22Rv1 (cell line): ENCODE results near the gene PADI4.
"Not testable (repeated sequence)": the region's sequence is repeated elsewhere in the genome, so short reads cannot be mapped to it uniquely, and the experiment has no call there.

Source experiments
- H3K27ac ChIP-seq: fragments of 450-650 bp; 2 replicates; pipeline ENCODE4 v1.5.1; 2017
- ZFX ChIP-seq: fragments of 450-650 bp; IDR thresholded peaks from 2 replicates; pipeline ENCODE4 v1.6.1; 2017; ENCODE audit warnings: antibody characterized with exemption, borderline replicate concordance
- TF ChIP-seq, protein P1 (sequence below): fragments of 450-650 bp; IDR thresholded peaks from 2 replicates; pipeline ENCODE4 v1.5.1; 2017; ENCODE audit warnings: mild to moderate bottlenecking

Gene PADI4

DNA sequence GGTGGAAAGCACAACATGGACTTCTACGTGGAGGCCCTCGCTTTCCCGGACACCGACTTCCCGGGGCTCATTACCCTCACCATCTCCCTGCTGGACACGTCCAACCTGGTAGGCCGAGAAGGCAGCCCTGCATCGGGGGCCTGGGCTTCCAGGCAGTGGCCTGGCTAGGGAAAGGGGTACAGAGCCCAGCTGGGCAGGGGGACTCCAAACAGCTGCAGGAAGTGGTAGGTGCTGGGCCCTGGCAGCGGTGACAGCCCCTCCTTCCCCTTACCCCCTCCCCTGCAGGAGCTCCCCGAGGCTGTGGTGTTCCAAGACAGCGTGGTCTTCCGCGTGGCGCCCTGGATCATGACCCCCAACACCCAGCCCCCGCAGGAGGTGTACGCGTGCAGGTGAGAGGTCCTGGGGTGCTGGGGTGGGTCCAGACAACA, 34.0 kb downstream of the PADI4 start:
- H3K27ac ChIP-seq: no peak overlapping the region
- TF ChIP-seq, protein P1, sequence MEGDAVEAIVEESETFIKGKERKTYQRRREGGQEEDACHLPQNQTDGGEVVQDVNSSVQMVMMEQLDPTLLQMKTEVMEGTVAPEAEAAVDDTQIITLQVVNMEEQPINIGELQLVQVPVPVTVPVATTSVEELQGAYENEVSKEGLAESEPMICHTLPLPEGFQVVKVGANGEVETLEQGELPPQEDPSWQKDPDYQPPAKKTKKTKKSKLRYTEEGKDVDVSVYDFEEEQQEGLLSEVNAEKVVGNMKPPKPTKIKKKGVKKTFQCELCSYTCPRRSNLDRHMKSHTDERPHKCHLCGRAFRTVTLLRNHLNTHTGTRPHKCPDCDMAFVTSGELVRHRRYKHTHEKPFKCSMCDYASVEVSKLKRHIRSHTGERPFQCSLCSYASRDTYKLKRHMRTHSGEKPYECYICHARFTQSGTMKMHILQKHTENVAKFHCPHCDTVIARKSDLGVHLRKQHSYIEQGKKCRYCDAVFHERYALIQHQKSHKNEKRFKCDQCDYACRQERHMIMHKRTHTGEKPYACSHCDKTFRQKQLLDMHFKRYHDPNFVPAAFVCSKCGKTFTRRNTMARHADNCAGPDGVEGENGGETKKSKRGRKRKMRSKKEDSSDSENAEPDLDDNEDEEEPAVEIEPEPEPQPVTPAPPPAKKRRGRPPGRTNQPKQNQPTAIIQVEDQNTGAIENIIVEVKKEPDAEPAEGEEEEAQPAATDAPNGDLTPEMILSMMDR: no peak
- no peak for TF ChIP-seq ZFX

- not testable (repeated sequence) for H3K27ac ChIP-seq
Measured at GRCh38 chr1:17345506-17345905, 37.5 kb downstream of the PADI4 start.

DNA sequence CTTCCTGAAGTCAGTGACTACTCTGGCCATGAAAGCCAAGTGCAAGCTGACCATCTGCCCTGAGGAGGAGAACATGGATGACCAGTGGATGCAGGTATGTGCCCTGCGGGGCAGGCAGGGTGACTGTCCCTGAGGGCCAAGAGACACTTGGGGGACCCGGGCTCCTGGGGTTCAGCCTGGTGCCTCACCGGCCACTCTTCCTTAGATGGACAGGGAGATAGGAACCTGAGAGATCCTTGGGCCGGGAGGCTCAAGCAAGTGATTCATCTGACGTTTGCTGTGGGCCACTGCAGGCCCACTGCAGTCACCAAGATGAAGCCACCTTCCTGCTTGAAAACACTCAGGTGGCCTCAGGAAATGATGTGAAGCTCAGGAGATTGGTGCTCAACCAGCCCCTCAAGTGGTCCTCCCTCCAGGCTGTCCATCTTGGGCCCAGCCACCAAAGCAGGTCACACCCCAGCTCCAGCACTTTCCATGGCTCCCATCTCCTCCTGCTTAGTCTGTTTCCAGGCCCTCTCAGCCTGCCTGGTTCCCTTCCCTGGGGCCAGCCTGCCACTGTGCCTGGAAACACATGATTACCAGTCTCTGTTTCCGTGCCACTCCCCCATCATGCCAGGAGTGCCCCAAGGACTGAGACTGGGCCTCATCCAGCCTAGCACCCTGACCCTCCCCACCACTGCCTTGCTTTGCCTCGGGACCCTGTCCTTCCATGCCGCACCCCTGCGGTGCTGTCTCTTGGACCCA, 38.2 kb downstream of the PADI4 start:
- no peak overlapping the region for H3K27ac ChIP-seq
- TF ChIP-seq, protein P1: no peak
- no peak for TF ChIP-seq ZFX

- TF ChIP-seq ZFX: no peak
- TF ChIP-seq, protein P1: no peak
- H3K27ac ChIP-seq: no peak overlapping the region
Measured at GRCh38 chr1:17347769-17348592, 40.0 kb downstream of the PADI4 start.

DNA sequence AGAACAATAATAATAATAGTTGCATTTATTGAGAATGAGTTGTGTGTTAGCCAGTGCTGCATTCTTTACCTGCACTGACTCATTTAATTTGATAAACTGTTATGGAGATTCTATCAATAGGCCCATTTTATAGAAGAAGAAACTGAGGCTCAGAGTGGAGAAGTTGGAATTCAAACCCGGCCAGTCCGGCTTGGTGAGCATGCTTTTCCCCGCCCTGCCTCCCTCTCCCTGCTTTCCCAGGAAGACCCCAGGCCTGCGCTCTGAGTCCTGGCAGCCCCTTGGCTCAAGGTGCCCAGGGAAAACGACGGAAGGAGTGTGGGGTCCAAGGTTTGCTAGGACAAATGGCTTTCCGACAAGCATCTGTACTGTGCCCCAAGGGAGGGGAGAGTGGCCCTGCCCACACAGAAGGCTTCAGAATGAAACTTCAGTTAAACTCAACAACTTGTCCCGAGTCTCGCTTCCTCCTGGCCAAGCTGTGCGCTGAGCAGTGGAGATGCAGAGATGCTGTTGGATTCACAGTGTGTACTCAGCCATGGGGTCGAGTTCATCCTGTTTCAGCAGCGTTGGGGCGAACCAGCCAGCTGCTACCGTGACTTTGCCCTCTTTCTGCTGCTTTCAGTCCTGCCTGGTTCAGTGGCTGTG, 40.7 kb downstream of the PADI4 start:
- TF ChIP-seq, protein P1: no peak
- TF ChIP-seq ZFX: no peak
- no peak overlapping the region for H3K27ac ChIP-seq

GRCh38 chr1:17350083-17350482, 42.1 kb downstream of the PADI4 start:
- TF ChIP-seq, protein P1: no peak
- no peak for TF ChIP-seq ZFX
- no peak overlapping the region for H3K27ac ChIP-seq

GRCh38 chr1:17350928-17351446, 43.0 kb downstream of the PADI4 start:
- H3K27ac ChIP-seq: no peak overlapping the region
- TF ChIP-seq ZFX: no peak
- TF ChIP-seq, protein P1: no peak
